WTC11 (cell line): Measurements from ENCODE around the gene CRACDL.

Source experiments
- CBFB ChIP-seq: sonication (generic); formaldehyde crosslinking; IDR thresholded peaks from 2 replicates; pipeline ENCODE4 v1.8.1; 2022; ENCODE audit warnings: mild to moderate bottlenecking, low read depth, missing genetic modification reagents
- CTCF ChIP-seq: fragments of 200-600 bp; IDR thresholded peaks from 2 replicates; pipeline ENCODE4 v1.8.0; 2022; ENCODE audit warnings: antibody characterized with exemption
- ESRRA ChIP-seq: sonication (generic); formaldehyde crosslinking; IDR thresholded peaks from 2 replicates; pipeline ENCODE4 v1.8.1; 2022; ENCODE audit warnings: mild to moderate bottlenecking, missing genetic modification reagents, borderline replicate concordance
- IRF2 ChIP-seq: sonication (generic); formaldehyde crosslinking; IDR thresholded peaks from 2 replicates; pipeline ENCODE4 v1.8.0; 2022; ENCODE audit warnings: low read depth, missing genetic modification reagents, borderline replicate concordance
- MAX ChIP-seq: sonication (generic); formaldehyde crosslinking; IDR thresholded peaks from 2 replicates; pipeline ENCODE4 v1.8.0; 2022; ENCODE audit warnings: mild to moderate bottlenecking, missing genetic modification reagents
- RELA ChIP-seq: sonication (generic); formaldehyde crosslinking; IDR thresholded peaks from 2 replicates; pipeline ENCODE4 v1.8.1; 2022; ENCODE audit warnings: missing genetic modification reagents, mild to moderate bottlenecking, borderline replicate concordance
- USF1 ChIP-seq: sonication (generic); formaldehyde crosslinking; IDR thresholded peaks from 2 replicates; pipeline ENCODE4 v1.8.0; 2022; ENCODE audit warnings: mild to moderate bottlenecking, missing genetic modification reagents
- ZNF263 ChIP-seq: sonication (generic); formaldehyde crosslinking; IDR thresholded peaks from 2 replicates; pipeline ENCODE4 v1.8.1; 2022; ENCODE audit warnings: low read depth, mild to moderate bottlenecking, moderate library complexity, missing genetic modification reagents
- ZNF423 ChIP-seq: fragments of 250-450 bp; sonication (Bioruptor Pico); IDR thresholded peaks from 2 replicates; pipeline ENCODE4 v2.1.2; 2022; ENCODE audit warnings: mild to moderate bottlenecking, moderate library complexity

GRCh38 chr2:98907966-98908905 lies 27.8 kb downstream of the CRACDL start:
- TF ChIP-seq ZNF263 (CRISPR knock-in tag), result no peak
- TF ChIP-seq MAX (CRISPR knock-in tag), result no peak
- no peak for TF ChIP-seq CTCF
- no peak for TF ChIP-seq ZNF423 (CRISPR knock-in tag)
- no peak for TF ChIP-seq ESRRA
- no peak for TF ChIP-seq CBFB (CRISPR knock-in tag)
- no peak for TF ChIP-seq RELA
- no peak for TF ChIP-seq USF1 (CRISPR knock-in tag)
- no peak for TF ChIP-seq IRF2 (CRISPR knock-in tag)
